Naive thymus-derived CD4-positive, alpha-beta T cell (primary cell): ENCODE measurements around the gene COL23A1. TPM values are rescaled to one million over a fixed set of nuclear protein-coding genes. Genes with fewer than 3 reads are reported as not detected.
A peak's percentile ranks its signal among the peaks of the same experiment; 100 is the strongest.

Source experiments
- ATAC-seq: fragments of 150-1000 bp; cut with Tn5 transposase; 2 replicates; pipeline ENCODE4 v1.10.0; 2021; ENCODE audit warnings: mild to moderate bottlenecking, moderate library complexity
- CTCF ChIA-PET: fragments of 350-600 bp; sonication (Branson Sonifier 250); formaldehyde crosslinking; loops from one replicate; lab custom pipeline; 2021; ENCODE audit warnings: antibody characterized with exemption; lab: Charles Lee
- POLR2A ChIA-PET: fragments of 350-600 bp; sonication (Branson Sonifier 250); formaldehyde crosslinking; loops from one replicate; lab custom pipeline; 2021; ENCODE audit warnings: antibody characterized with exemption, inconsistent platforms; lab: Charles Lee
- DNase-seq, 9 donors: peaks; one replicate each; pipeline versions ENCODE4 v3.0.0 to v3.0.0-alpha.2; 2020 to 2022; ENCODE audit warnings: mixed read lengths in 1 of 9
- H3K27ac ChIP-seq: one replicate; pipeline ENCODE4 v1.7.0; 2013; ENCODE audit warnings: mild to moderate bottlenecking, low read depth, low read length, moderate library complexity
- H3K27me3 ChIP-seq, 2 donors: one replicate each; pipeline ENCODE4 v1.7.0; 2013; ENCODE audit warnings: low read length in 2 of 2, mild to moderate bottlenecking in 2 of 2, moderate library complexity in 2 of 2; ENCODE audit not compliant: control insufficient read depth in 2 of 2, insufficient read depth in 2 of 2
- H3K36me3 ChIP-seq, 3 experiments: 1 replicate in 2 of 3; 2 replicates in 1 of 3; pipeline ENCODE4 v1.7.0; 2013; ENCODE audit warnings: low read length in 3 of 3, mild to moderate bottlenecking in 3 of 3, moderate library complexity in 1 of 3; ENCODE audit not compliant: insufficient read depth in 3 of 3, control insufficient read depth in 2 of 3
- H3K4me1 ChIP-seq, 2 donors: one replicate each; pipeline ENCODE4 v1.7.0; 2013; ENCODE audit warnings: low read length in 2 of 2, mild to moderate bottlenecking in 2 of 2, moderate library complexity in 1 of 2; ENCODE audit not compliant: control insufficient read depth in 2 of 2, insufficient read depth in 2 of 2
- H3K4me3 ChIP-seq: 2 replicates; pipeline ENCODE4 v1.7.0; 2013; ENCODE audit warnings: mild to moderate bottlenecking, low read length
- H3K9me3 ChIP-seq, 3 experiments: 1 replicate in 2 of 3; 2 replicates in 1 of 3; pipeline ENCODE4 v1.7.0; 2013; ENCODE audit warnings: low read length in 3 of 3; ENCODE audit not compliant: control insufficient read depth in 2 of 3
- H3K27ac Mint-ChIP-seq, 9 donors: one replicate each; pipeline ENCODE4 v1.8.0; 2020 to 2022; ENCODE audit warnings: mixed read lengths in 9 of 9, mild to moderate bottlenecking in 8 of 9, moderate library complexity in 5 of 9, inconsistent platforms in 2 of 9
- H3K27me3 Mint-ChIP-seq, 5 donors: one replicate each; pipeline ENCODE4 v1.8.0; 2021 to 2022; ENCODE audit warnings: mixed read lengths in 5 of 5, mild to moderate bottlenecking in 1 of 5
- H3K36me3 Mint-ChIP-seq, 5 donors: one replicate each; pipeline ENCODE4 v1.8.0; 2020 to 2022; ENCODE audit warnings: mixed read lengths in 5 of 5, mild to moderate bottlenecking in 3 of 5, inconsistent platforms in 1 of 5
- H3K4me1 Mint-ChIP-seq, 7 donors: one replicate each; pipeline ENCODE4 v1.8.0; 2020 to 2022; ENCODE audit warnings: mixed read lengths in 7 of 7, mild to moderate bottlenecking in 3 of 7, inconsistent platforms in 1 of 7
- H3K4me3 Mint-ChIP-seq, 10 donors: one replicate each; pipeline ENCODE4 v1.8.0; 2020 to 2022; ENCODE audit warnings: mild to moderate bottlenecking in 10 of 10, mixed read lengths in 10 of 10, moderate library complexity in 6 of 10, inconsistent platforms in 2 of 10
- H3K9me3 Mint-ChIP-seq, 11 donors: one replicate each; pipeline ENCODE4 v1.8.0; 2020 to 2022; ENCODE audit warnings: mixed read lengths in 11 of 11, mild to moderate bottlenecking in 4 of 11, inconsistent platforms in 1 of 11, moderate library complexity in 1 of 11
- intact Hi-C, 2 donors: fragments of 100-400 bp; cut with micrococcal nuclease; formaldehyde crosslinking; loops; one replicate each; pipeline ENCODE4 v1.15.1; 2023
- polyA plus RNA-seq, 2 donors: library from polyadenylated mRNA; unstranded; fragments of 300-500 nt; fragmentation: Illumina TruSeq; gene quantifications; one replicate each; pipeline ENCODE4 v1.2.3, GENCODE V29; 2021
- total RNA-seq, 6 experiments: library from RNA in 5 of 6; stranded (reverse) in 5 of 6; gene quantifications; 1 replicate in 5 of 6; 2 replicates in 1 of 6; pipeline ENCODE4 v1.2.3 and lab custom pipeline; 2021 to 2026

COL23A1 gene
- total and polyA plus RNA-seq, 7 experiments from 2014 or later = 0.13 to 0.32 (median 0.22) TPM; not detected in 4

GRCh38 chr5:178612299-178612698, 22.1 kb upstream of the COL23A1 start:
- Histone ChIP-seq H3K4me1 (no peaks in the 10 kb centered on the region), H3K27me3 (no peaks in the 10 kb centered on the region), H3K27ac (no peak overlapping the region), H3K9me3 (no peaks in the 10 kb centered on the region), H3K4me3 (no peak overlapping the region), H3K36me3 (peaks cover 30 to 86% (median 46%) of the 10 kb centered on the region in 3 experiments)
- peaks cover 8 to 38% (median 27%) of the 10 kb centered on the region in 7 donors for H3K4me1 Mint-ChIP-seq
- H3K9me3 Mint-ChIP-seq = no peaks in the 10 kb centered on the region
- intact Hi-C loops = loop anchor here in 1 of 2 donors (2.0 kb wide), 1 partner anchor 15 kb away; the partner anchor contains the start of gene CLK4
- H3K27me3 Mint-ChIP-seq = no peaks in the 10 kb centered on the region
- H3K27ac Mint-ChIP-seq = peak overlapping the region in 1 of 9 donors; percentile 28
- peaks cover 25 to 66% (median 44%) of the 10 kb centered on the region in 5 donors for H3K36me3 Mint-ChIP-seq
- no peak for ATAC-seq
- DNase-seq = no peak
- ChIA-PET POLR2A (interaction anchor here (2.4 kb wide), 1 partner anchor 13 kb away, joined by 9 read pairs; no protein-coding TSS in a partner anchor), CTCF (interaction anchor here (1.2 kb wide), 1 partner anchor 10 kb away, joined by 4 read pairs; no protein-coding TSS in a partner anchor)
- H3K4me3 Mint-ChIP-seq = no peak overlapping the region

- Mint-ChIP-seq H3K9me3 (no peaks in the 10 kb centered on the region), H3K4me3 (no peak overlapping the region), H3K27me3 (no peaks in the 10 kb centered on the region), H3K27ac (peak overlapping the region in 2 of 9 donors; percentile 16 to 21), H3K4me1 (peaks cover 0 to 14% (median 8%) of the 10 kb centered on the region in 7 donors), H3K36me3 (peaks cover 18 to 48% (median 39%) of the 10 kb centered on the region in 5 donors)
- Histone ChIP-seq H3K4me1 (no peaks in the 10 kb centered on the region), H3K9me3 (no peaks in the 10 kb centered on the region), H3K4me3 (no peak overlapping the region), H3K27ac (no peak overlapping the region), H3K36me3 (peaks cover 20 to 88% (median 23%) of the 10 kb centered on the region in 3 experiments), H3K27me3 (no peaks in the 10 kb centered on the region)
- ATAC-seq (no peak), DNase-seq (no peak)
- ChIA-PET CTCF (no interaction called here), POLR2A (interaction anchor here (0.9 to 1.1 kb wide), 2 partner anchors 18 kb away, joined by 3 to 4 read pairs; no protein-coding TSS in a partner anchor)
- intact Hi-C loops = no loop called here
These were observed 16.1 kb upstream of the COL23A1 start for GRCh38 chr5:178606269-178606668.

GRCh38 chr5:178605788-178606187, 15.6 kb upstream of the COL23A1 start:
- H3K36me3 Mint-ChIP-seq = peaks cover 15 to 49% (median 35%) of the 10 kb centered on the region in 5 donors

GRCh38 chr5:178602752-178603151, 12.6 kb upstream of the COL23A1 start:
- Mint-ChIP-seq H3K27ac (no peak overlapping the region), H3K27me3 (no peaks in the 10 kb centered on the region), H3K4me3 (no peak overlapping the region), H3K36me3 (peaks cover 10 to 46% (median 34%) of the 10 kb centered on the region in 5 donors), H3K4me1 (peaks cover 0 to 8% (median 4%) of the 10 kb centered on the region in 7 donors), H3K9me3 (peaks cover 0 to 7% (median 3%) of the 10 kb centered on the region in 11 donors)
- CTCF ChIA-PET = no interaction called here
- ATAC-seq (no peak), DNase-seq (no peak)
- Histone ChIP-seq H3K27ac (no peak overlapping the region), H3K9me3 (no peaks in the 10 kb centered on the region), H3K4me1 (no peaks in the 10 kb centered on the region), H3K27me3 (no peaks in the 10 kb centered on the region), H3K4me3 (no peak overlapping the region), H3K36me3 (peaks cover 9 to 62% (median 12%) of the 10 kb centered on the region in 3 experiments)
- POLR2A ChIA-PET = no interaction called here
- intact Hi-C loops = no loop called here

More at GRCh38 chr5:178605788-178606187, 15.6 kb upstream of the COL23A1 start:
- no peak overlapping the region for H3K4me3 Mint-ChIP-seq
- H3K27me3 Mint-ChIP-seq = no peaks in the 10 kb centered on the region
- CTCF ChIA-PET = interaction anchor here (0.5 to 1.0 kb wide), 2 partner anchors 17 to 1018 kb away, joined by 3 read pairs; partner anchors contain the start of gene HNRNPH1
- H3K9me3 ChIP-seq = no peaks in the 10 kb centered on the region
- no peaks in the 10 kb centered on the region for H3K9me3 Mint-ChIP-seq
- peaks cover 20 to 84% (median 23%) of the 10 kb centered on the region in 3 experiments for H3K36me3 ChIP-seq
- no peaks in the 10 kb centered on the region for H3K4me1 ChIP-seq
- no peak for DNase-seq
- no peak for ATAC-seq
- no peak overlapping the region for H3K4me3 ChIP-seq
- H3K4me1 Mint-ChIP-seq = peaks cover 0 to 12% (median 4%) of the 10 kb centered on the region in 7 donors
- POLR2A ChIA-PET = interaction anchor here (0.9 to 1.1 kb wide), 2 partner anchors 18 to 19 kb away, joined by 3 to 4 read pairs; no protein-coding TSS in a partner anchor
- no peaks in the 10 kb centered on the region for H3K27me3 ChIP-seq
- intact Hi-C loops = no loop called here
- H3K27ac Mint-ChIP-seq = no peak overlapping the region
- no peak overlapping the region for H3K27ac ChIP-seq

GRCh38 chr5:178595750-178596149, 5.6 kb upstream of the COL23A1 start:
- ChIA-PET CTCF (no interaction called here), POLR2A (no interaction called here)
- H3K4me3 ChIP-seq = no peak overlapping the region
- DNase-seq (no peak), ATAC-seq (no peak)
- no peak overlapping the region for H3K27ac Mint-ChIP-seq
- no peak overlapping the region for H3K4me3 Mint-ChIP-seq
- H3K9me3 Mint-ChIP-seq = peaks cover 0 to 42% (median 20%) of the 10 kb centered on the region in 11 donors
- intact Hi-C loops = no loop called here
- H3K27ac ChIP-seq = no peak overlapping the region
- no peaks in the 10 kb centered on the region for H3K36me3 ChIP-seq
- H3K27me3 Mint-ChIP-seq = peaks cover 7 to 17% (median 12%) of the 10 kb centered on the region in 5 donors
- H3K36me3 Mint-ChIP-seq = peaks cover 0 to 38% (median 26%) of the 10 kb centered on the region in 5 donors
- H3K27me3 ChIP-seq = peaks cover 0 to 5% of the 10 kb centered on the region in 2 donors
- peaks cover 0 to 10% (median 3%) of the 10 kb centered on the region in 7 donors for H3K4me1 Mint-ChIP-seq
- no peaks in the 10 kb centered on the region for H3K4me1 ChIP-seq
- peaks cover 0 to 11% (median 9%) of the 10 kb centered on the region in 3 experiments for H3K9me3 ChIP-seq

GRCh38 chr5:178595150-178595549, 5.0 kb upstream of the COL23A1 start:
- H3K36me3 ChIP-seq = no peaks in the 10 kb centered on the region
- intact Hi-C loops = no loop called here
- no peak for ATAC-seq
- H3K4me3 ChIP-seq = no peak overlapping the region
- no peak for DNase-seq
- H3K27ac ChIP-seq = no peak overlapping the region
- H3K27ac Mint-ChIP-seq = no peak overlapping the region
- ChIA-PET POLR2A (no interaction called here), CTCF (no interaction called here)
- peaks cover 0 to 11% (median 9%) of the 10 kb centered on the region in 3 experiments for H3K9me3 ChIP-seq
- H3K9me3 Mint-ChIP-seq = peaks cover 0 to 42% (median 20%) of the 10 kb centered on the region in 11 donors
- peaks cover 0 to 13% (median 6%) of the 10 kb centered on the region in 7 donors for H3K4me1 Mint-ChIP-seq
- peaks cover 9 to 21% (median 15%) of the 10 kb centered on the region in 5 donors for H3K27me3 Mint-ChIP-seq
- H3K27me3 ChIP-seq = peaks cover 0 to 5% of the 10 kb centered on the region in 2 donors
- no peaks in the 10 kb centered on the region for H3K4me1 ChIP-seq
- H3K36me3 Mint-ChIP-seq = peaks cover 0 to 35% (median 26%) of the 10 kb centered on the region in 5 donors
- no peak overlapping the region for H3K4me3 Mint-ChIP-seq
